Mucosa of descending colon (tissue), 3 donors: ENCODE results near the gene GPR141. TPM values are rescaled to one million over a fixed set of nuclear protein-coding genes. Genes with fewer than 3 reads are reported as not detected.
"Not testable (repeated sequence)": the region's sequence is repeated elsewhere in the genome, so short reads cannot be mapped to it uniquely, and the experiment has no call there.

ENCODE experiments used
- ATAC-seq: fragments of 200-7000 bp; cut with Tn5 transposase; one replicate; pipeline ENCODE4 v1.9.1; 2020; ENCODE audit warnings: mild to moderate bottlenecking, moderate library complexity
- DNase-seq, 3 donors: peaks; one replicate each; pipeline ENCODE4 v3.0.0-alpha.2; 2020
- H3K36me3 ChIP-seq: fragments of 200-600 bp; one replicate; pipeline ENCODE4 v1.8.0; 2021; ENCODE audit warnings: low read depth, mild to moderate bottlenecking
- H3K4me1 ChIP-seq: fragments of 200-600 bp; one replicate; pipeline ENCODE4 v1.8.0; 2021; ENCODE audit warnings: low read depth, mild to moderate bottlenecking
- H3K4me3 ChIP-seq: fragments of 200-600 bp; one replicate; pipeline ENCODE4 v1.8.0; 2021; ENCODE audit warnings: mild to moderate bottlenecking
- H3K9me3 ChIP-seq: fragments of 200-600 bp; one replicate; pipeline ENCODE4 v1.8.0; 2021; ENCODE audit warnings: mild to moderate bottlenecking
- CTCF ChIP-seq: fragments of 200-600 bp; IDR thresholded peaks from one replicate; pipeline ENCODE4 v1.8.0; 2022; ENCODE audit warnings: antibody characterized with exemption, mild to moderate bottlenecking
- intact Hi-C, 2 donors: fragments of 100-400 bp; cut with DNase I in 1 of 2; cut with micrococcal nuclease in 1 of 2; formaldehyde crosslinking; loops; one replicate each; pipeline versions ENCODE4 v1.11.0 to v1.11.1; 2022; cut with DNase I, micrococcal nuclease
- total RNA-seq, 3 donors: library from RNA; stranded (reverse); fragmentation: NEBNext Ultra II Directional in 2 of 3; extraction: Animal tissue kit (Norgen Biotek cat#: 25700) in 2 of 3; gene quantifications; one replicate each; pipeline versions ENCODE4 v1.2.1 to v1.2.4, GENCODE V29; 2021 to 2023
- donor health status: DM: no; HTN: no; CAD: no; lungs with moderate emphysema.
- donor health status: DM: no; HTN: no; CAD: no.
- donor health status: DM: no; HTN: yes; CAD: no.

Gene GPR141
- total RNA-seq, 3 donors from 2014 or later, result 0.94 to 1.0 TPM; not detected in 1

DNA sequence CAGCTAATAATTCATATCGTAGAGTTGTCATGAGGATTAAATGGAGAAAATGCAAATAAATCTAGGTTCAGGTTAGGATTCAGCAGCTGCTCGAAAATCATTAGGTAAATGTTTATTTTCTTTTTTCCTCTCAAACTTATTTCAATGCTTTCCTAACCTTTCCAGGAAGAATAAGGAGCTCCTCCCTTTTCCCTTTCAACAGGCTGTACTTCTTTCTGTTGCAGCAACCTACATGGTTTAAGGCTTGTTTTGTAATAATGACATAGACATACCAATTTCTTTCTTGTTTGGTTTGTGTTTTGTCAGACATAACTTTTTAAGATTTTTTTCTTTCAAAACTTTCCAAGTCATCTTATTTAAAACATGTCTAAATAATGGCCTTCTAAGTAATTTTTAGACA, 18.2 kb downstream of the GPR141 start:
- intact Hi-C loops, result no loop called here
- no peaks in the 10 kb centered on the region for H3K4me1 ChIP-seq
- ATAC-seq (no peak), DNase-seq (no peak)
- no peaks in the 10 kb centered on the region for H3K9me3 ChIP-seq
- no peak overlapping the region for H3K4me3 ChIP-seq
- no peaks in the 10 kb centered on the region for H3K36me3 ChIP-seq
- TF ChIP-seq CTCF, result no peak

DNA sequence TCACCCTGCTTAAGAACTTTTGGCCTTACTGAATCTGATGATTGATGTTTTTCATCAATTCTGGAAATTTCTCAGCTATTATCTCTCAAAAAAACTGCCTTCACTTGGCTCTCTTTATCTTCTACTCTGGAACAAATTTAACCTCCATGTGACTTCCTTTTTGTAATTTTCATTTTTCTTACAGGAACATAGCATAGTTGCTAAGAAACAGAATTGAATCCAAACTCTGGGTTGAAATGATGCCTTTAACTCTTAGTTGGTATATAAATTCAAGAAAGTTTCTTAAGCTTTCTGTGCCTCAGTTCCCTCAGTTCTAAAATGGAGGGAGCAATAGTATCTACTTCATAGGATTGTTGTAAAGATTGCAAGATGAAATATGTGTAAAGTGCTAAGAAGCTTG, 19.8 kb downstream of the GPR141 start:
- DNase-seq (no peak), ATAC-seq (no peak)
- intact Hi-C loops, result no loop called here
- no peak for TF ChIP-seq CTCF
- no peaks in the 10 kb centered on the region for H3K36me3 ChIP-seq
- no peaks in the 10 kb centered on the region for H3K4me1 ChIP-seq
- H3K9me3 ChIP-seq, result no peaks in the 10 kb centered on the region
- H3K4me3 ChIP-seq, result no peak overlapping the region

DNA sequence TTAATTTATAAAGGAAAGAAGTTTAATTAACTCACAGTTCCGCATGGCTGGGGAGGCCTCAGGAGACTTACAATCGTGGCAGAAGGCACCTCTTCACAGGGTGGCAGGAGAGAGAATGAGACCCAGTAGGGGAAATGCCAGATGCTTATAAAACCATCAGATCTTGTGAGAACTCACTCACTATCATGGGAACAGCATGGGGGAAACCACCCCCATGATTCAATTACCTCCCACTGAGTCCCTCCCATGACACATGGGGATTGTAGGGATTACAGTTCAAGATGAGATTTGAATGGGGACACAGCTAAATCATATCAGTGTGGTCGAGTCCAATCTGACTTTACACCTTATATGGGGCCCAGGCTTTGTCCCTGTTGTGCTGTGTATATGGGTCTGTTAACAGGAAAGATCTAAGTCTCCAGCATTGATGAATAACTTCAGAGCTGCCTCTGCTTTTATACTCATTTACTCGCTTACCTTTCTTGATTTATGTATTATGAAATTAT, 20.8 kb downstream of the GPR141 start:
- H3K9me3 ChIP-seq, H3K36me3 ChIP-seq, ATAC-seq, intact Hi-C loops, DNase-seq, H3K4me3 ChIP-seq, H3K4me1 ChIP-seq: not testable (repeated sequence)

DNA sequence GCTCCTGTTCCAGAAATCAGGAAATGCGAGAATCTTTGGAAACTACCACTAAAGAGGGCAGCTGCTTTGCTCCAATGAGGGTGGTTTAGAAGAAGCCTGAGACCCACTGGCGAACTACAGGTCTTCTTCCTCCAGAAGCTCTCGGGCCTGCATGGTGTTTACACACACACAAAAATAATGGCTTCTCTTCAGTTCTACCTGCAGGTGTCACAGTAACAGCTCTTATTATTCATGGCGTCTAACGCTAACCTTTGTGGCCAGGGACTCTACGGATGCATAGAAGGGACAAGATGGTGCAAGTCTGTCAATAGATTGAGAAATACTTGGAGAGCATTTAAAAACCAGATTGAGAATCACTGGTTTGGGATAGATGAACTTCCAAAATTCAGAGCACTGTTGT, 22.4 kb downstream of the GPR141 start:
- no peaks in the 10 kb centered on the region for H3K4me1 ChIP-seq

GRCh38 chr7:37706804-37707203, 23.2 kb downstream of the GPR141 start:
- Histone ChIP-seq H3K36me3 (no peaks in the 10 kb centered on the region), H3K4me3 (no peak overlapping the region), H3K4me1 (no peaks in the 10 kb centered on the region), H3K9me3 (no peaks in the 10 kb centered on the region)
- no peak for DNase-seq
- TF ChIP-seq CTCF, result no peak
- intact Hi-C loops, result no loop called here
- ATAC-seq, result no peak

More for the DNA sequence above, 22.4 kb downstream of the GPR141 start:
- no peaks in the 10 kb centered on the region for H3K36me3 ChIP-seq
- no peak for DNase-seq
- no peak for TF ChIP-seq CTCF
- no peak for ATAC-seq
- no peaks in the 10 kb centered on the region for H3K9me3 ChIP-seq
- H3K4me3 ChIP-seq, result no peak overlapping the region
- intact Hi-C loops, result no loop called here

DNA sequence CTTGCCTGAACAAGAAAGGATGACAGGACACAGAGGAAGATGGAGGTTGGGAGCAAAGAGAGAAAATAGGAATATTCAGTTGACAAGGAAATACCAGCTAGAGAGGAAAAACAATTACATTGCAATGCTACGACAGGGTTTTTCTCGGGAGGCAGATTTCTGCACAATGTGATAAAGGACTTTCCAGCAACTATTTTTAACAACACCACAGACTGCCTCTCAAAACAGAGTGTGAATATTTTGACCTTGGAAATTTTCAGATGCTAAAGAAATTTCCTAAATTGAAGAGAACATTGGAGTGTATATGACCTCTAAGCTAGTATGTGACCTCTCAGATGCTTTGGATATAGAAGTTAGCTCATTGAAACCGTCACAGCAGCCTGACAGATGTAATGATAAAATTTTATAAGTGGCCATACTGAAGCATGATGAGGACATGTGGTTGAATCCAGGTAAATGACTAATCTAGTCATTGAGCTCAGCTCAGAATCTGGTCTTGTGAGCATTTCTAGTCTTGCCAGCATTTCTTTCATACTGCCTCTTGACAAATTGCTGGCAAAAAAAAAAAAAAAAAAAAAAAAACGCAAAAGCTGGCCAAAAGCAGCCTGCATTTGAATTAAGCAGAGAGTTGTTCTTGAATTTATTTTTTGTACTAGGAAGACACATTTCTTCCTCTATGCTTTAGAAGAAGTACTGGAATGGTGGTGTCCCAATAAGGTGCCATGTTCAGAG, 24.4 kb downstream of the GPR141 start:
- no peaks in the 10 kb centered on the region for H3K4me1 ChIP-seq
- intact Hi-C loops, result no loop called here
- ATAC-seq (no peak), DNase-seq (no peak)
- H3K9me3 ChIP-seq, result no peaks in the 10 kb centered on the region
- H3K36me3 ChIP-seq, result no peaks in the 10 kb centered on the region
- TF ChIP-seq CTCF, result no peak
- no peak overlapping the region for H3K4me3 ChIP-seq
